ENCODE results near the gene TRMT10B.
"Not testable (repeated sequence)": the region's sequence is repeated elsewhere in the genome, so short reads cannot be mapped to it uniquely, and the experiment has no call there.

The TRMT10B gene

DNA sequence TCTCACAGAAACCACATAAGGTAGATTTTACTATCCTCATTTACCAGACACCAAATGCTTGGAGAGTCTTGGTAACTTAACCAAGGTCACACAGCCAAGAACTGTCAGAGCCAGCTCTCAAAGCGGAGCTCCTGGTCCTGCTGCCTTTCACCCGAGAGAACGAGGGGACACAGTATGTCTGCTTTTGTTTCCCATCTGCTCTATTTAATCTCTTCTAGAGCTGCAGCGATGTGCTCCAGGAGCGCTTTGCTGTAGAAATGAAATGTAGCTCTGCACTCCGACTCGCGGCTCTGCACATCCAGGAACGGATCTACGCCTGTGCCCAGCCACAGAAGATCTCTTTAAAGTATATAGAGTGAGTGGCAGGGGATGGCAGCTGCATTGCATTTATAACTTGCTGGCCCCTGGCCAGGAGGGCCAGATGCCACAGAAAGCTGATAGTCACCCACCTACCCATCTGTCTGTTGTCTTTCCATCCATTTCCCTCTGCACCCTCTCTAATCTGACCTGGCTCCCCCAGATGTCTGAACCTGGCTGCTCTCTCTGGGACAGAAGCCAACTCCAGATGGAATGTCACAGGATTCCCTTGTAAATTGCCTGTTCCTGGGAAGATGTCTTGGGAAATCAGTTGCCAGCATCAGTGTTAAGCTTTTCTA is 21.4 kb upstream of the TRMT10B start:
- no peaks in the 10 kb centered on the region; the same call in 1 of the 2 replicates for H3K4me1 ChIP-seq (ENCODE audit: insufficient read depth, low read length)

DNA sequence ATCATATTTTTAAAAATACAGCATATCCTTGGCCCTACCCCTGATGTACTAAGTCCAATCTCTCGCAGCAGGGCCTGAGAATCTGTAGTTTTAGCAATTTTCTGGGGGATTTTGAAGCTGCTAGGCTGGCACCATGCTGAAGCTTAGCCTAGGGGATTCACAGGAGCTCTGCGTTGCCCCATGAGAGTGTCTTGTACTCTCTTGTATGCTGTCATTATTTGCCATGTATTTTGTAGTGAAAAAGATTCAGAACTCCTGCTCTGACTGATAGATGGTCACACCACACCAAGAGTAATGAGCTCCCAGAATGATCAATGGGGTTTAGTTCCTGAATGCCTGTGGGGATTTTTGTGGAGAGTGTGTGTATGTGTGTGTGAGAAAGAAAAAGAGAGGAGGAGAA is 20.7 kb upstream of the TRMT10B start:
- Histone ChIP-seq H3K4me1 (ENCODE audit: insufficient read depth, low read length) (no peaks in the 10 kb centered on the region; the same call in 1 of the 2 replicates), H3K27me3 (ENCODE audit: insufficient read depth, low read length) (no peaks in the 10 kb centered on the region)

More for the DNA sequence above, 21.4 kb upstream of the TRMT10B start:
- H3K27me3 ChIP-seq (ENCODE audit: insufficient read depth, low read length): no peaks in the 10 kb centered on the region
- no peak overlapping the region for H3K9ac ChIP-seq (ENCODE audit: low read depth, low read length)
- no peaks in the 10 kb centered on the region for H3K36me3 ChIP-seq (ENCODE audit: insufficient read depth, low read depth, low read length)
- H3K9me3 ChIP-seq (ENCODE audit: insufficient read depth, low read depth, low read length): no peaks in the 10 kb centered on the region
- H3K4me3 ChIP-seq (ENCODE audit: low read length): no peak overlapping the region
- no peak overlapping the region for H3K27ac ChIP-seq (ENCODE audit: low read length)

DNA sequence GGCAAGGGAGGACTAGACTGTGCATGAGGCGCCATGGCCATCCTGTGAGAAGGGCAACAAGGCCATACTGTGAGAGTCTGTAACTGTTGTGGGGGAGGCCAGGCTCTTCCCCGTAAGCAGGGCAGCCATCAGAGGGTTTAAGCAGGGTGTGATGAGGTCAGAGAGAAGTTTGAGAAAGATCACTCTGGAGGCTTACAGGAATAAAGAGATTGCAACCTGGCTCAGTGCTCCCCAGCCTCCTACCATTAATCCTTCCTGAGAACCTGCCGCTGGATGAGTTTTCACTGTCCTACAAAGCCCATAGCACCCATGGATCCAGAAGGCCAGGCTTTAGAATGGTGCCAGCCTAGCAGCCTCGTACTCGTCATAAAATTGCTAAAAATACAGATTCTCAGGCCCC is 14.4 kb upstream of the TRMT10B start:
- H3K4me3 ChIP-seq (ENCODE audit: low read length): no peak overlapping the region
- H3K9ac ChIP-seq (ENCODE audit: low read depth, low read length): no peak overlapping the region

More for the DNA sequence above, 20.7 kb upstream of the TRMT10B start:
- no peak overlapping the region for H3K4me3 ChIP-seq (ENCODE audit: low read length)
- no peak overlapping the region for H3K27ac ChIP-seq (ENCODE audit: low read length)
- no peaks in the 10 kb centered on the region for H3K9me3 ChIP-seq (ENCODE audit: insufficient read depth, low read depth, low read length)
- H3K36me3 ChIP-seq (ENCODE audit: insufficient read depth, low read depth, low read length): no peaks in the 10 kb centered on the region
- H3K9ac ChIP-seq (ENCODE audit: low read depth, low read length): no peak overlapping the region

DNA sequence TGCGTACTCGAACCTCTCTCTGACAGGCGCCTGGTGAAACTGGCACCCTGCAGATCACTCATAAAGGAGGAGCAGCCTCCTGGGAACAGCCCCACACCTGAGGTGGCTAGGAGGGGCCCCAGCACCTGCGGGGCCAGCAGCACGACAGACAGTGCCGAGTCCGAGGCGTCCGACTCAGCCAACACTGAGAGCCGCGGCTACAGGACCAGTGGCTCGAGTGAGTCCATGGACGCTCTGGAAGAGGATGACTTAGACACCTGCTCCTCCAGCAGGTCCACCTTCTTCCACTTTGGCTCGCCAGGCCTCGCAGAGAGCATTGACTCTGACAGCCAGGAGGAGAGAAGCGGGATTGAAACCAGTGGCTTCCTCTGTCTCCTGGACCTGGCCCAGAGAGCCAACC is 13.5 kb upstream of the TRMT10B start:
- H3K9ac ChIP-seq (ENCODE audit: low read depth, low read length): no peak overlapping the region
- no peaks in the 10 kb centered on the region for H3K9me3 ChIP-seq (ENCODE audit: insufficient read depth, low read depth, low read length)
- no peak overlapping the region for H3K4me3 ChIP-seq (ENCODE audit: low read length)
- H3K27me3 ChIP-seq (ENCODE audit: insufficient read depth, low read length): no peaks in the 10 kb centered on the region
- H3K36me3 ChIP-seq (ENCODE audit: insufficient read depth, low read depth, low read length): no peaks in the 10 kb centered on the region
- no peak overlapping the region for H3K27ac ChIP-seq (ENCODE audit: low read length)
- H3K4me1 ChIP-seq (ENCODE audit: insufficient read depth, low read length): no peaks in the 10 kb centered on the region

More for the DNA sequence above, 14.4 kb upstream of the TRMT10B start:
- H3K4me1 ChIP-seq (ENCODE audit: insufficient read depth, low read length): no peaks in the 10 kb centered on the region
- no peaks in the 10 kb centered on the region for H3K36me3 ChIP-seq (ENCODE audit: insufficient read depth, low read depth, low read length)
- no peaks in the 10 kb centered on the region for H3K27me3 ChIP-seq (ENCODE audit: insufficient read depth, low read length)
- no peaks in the 10 kb centered on the region for H3K9me3 ChIP-seq (ENCODE audit: insufficient read depth, low read depth, low read length)
- H3K27ac ChIP-seq (ENCODE audit: low read length): no peak overlapping the region

DNA sequence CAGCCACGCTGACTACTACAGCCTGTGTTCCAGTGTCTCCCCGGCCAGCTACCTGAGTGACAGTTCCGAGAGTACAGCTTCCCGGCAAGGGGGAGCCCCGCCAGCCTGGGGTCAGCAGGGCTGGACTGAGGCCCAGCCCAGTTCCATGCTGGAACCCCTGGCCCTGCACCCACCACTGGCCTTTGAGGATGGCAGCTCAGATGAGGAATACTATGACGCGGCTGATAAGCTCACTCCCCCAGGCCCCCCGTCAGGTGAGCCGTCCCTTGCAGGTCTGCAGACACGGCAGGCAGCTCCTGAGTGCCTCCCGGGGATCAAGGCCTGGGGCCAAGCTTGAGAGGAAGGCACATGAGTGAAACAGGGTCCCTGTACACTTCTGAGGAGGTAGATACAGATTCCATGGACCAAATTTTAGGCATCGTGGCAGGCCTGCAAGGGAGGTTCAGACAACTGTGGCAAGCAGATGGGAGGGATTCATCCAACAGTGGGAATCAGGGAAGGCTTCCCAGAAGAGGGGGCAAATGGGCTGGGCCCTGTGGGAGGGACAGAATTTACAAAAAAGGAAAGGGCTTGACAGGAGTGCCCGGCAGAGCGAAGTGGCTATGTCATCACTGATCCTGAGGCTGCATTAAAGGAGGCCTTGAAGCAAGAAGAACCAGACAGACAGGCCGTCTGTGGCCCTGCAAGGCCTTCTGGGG is 12.8 kb upstream of the TRMT10B start:
- Histone ChIP-seq H3K4me1 (ENCODE audit: insufficient read depth, low read length) (no peaks in the 10 kb centered on the region), H3K36me3 (ENCODE audit: insufficient read depth, low read depth, low read length) (no peaks in the 10 kb centered on the region), H3K9me3 (ENCODE audit: insufficient read depth, low read depth, low read length) (no peaks in the 10 kb centered on the region), H3K4me3 (ENCODE audit: low read length) (no peak overlapping the region), H3K27me3 (ENCODE audit: insufficient read depth, low read length) (no peaks in the 10 kb centered on the region), H3K9ac (ENCODE audit: low read depth, low read length) (no peak overlapping the region), H3K27ac (ENCODE audit: low read length) (no peak overlapping the region)

DNA sequence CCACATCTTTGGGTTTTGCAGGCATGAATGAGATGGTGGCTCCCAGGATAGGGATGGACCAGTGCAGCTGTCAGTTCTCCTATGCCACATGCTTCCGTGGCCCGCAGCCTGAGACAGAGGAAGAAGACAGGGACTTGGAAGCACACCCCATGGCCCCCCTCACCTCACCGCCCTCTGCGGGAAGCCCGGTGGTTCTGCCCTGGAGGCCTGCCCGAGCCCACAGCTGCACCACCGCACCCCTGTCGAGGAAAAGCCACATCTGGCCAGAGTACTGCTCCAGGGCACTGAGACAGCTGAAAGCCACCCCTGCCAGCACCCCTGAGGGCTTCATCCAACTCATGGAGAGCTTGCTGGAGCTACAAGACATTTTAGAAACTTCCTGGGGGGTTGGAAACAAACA is 7.6 kb upstream of the TRMT10B start:
- no peak overlapping the region for H3K9ac ChIP-seq (ENCODE audit: low read depth, low read length)
- no peak overlapping the region for H3K27ac ChIP-seq (ENCODE audit: low read length)
- H3K4me3 ChIP-seq (ENCODE audit: low read length): no peak overlapping the region
- H3K27me3 ChIP-seq (ENCODE audit: insufficient read depth, low read length): no peaks in the 10 kb centered on the region
- no peaks in the 10 kb centered on the region for H3K4me1 ChIP-seq (ENCODE audit: insufficient read depth, low read length)
- H3K9me3 ChIP-seq (ENCODE audit: insufficient read depth, low read depth, low read length): no peaks in the 10 kb centered on the region
- no peaks in the 10 kb centered on the region for H3K36me3 ChIP-seq (ENCODE audit: insufficient read depth, low read depth, low read length)

DNA sequence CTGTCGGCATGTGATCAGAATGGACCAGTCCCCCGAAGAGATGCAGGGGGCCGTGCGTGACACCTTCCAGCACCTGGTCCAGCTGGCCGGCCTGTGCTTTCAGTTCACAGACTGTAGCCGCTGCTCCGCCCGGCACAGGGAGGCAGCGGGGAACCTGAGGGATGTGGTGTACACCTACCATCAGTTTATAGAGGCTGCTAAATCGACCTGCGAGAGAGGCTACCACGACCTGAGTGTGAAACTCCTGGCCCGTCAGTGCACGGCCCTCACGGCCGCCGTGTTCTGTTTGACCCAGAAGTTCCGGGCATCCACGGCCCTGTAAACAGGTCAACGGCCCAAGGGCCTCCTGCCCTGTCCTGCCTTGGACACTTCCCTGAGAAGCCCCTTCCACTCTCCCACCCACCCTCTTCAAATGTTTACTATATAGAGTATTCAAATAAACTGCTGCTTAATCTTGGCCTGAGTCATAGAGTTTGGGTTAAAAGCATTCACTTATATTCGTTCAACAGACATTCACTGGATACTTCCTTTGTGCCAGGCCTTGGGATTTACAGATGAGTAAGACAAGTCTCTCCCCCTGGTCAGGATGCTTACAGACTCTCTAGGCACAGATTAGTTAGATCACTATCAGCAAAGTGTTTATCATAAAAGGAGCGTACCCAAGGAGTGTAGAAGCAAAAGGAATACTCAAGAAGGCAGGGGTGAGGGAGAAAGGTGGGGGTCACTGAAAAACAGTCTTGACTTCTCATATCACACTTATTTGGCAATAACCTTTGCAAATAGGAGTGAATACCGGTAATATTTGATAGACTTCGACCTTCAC is 6.9 kb upstream of the TRMT10B start:
- Histone ChIP-seq H3K27me3 (ENCODE audit: insufficient read depth, low read length) (no peaks in the 10 kb centered on the region), H3K9ac (ENCODE audit: low read depth, low read length) (no peak overlapping the region), H3K4me3 (ENCODE audit: low read length) (no peak overlapping the region), H3K4me1 (ENCODE audit: insufficient read depth, low read length) (no peaks in the 10 kb centered on the region), H3K27ac (ENCODE audit: low read length) (no peak overlapping the region), H3K9me3 (ENCODE audit: insufficient read depth, low read depth, low read length) (no peaks in the 10 kb centered on the region), H3K36me3 (ENCODE audit: insufficient read depth, low read depth, low read length) (no peaks in the 10 kb centered on the region)

DNA sequence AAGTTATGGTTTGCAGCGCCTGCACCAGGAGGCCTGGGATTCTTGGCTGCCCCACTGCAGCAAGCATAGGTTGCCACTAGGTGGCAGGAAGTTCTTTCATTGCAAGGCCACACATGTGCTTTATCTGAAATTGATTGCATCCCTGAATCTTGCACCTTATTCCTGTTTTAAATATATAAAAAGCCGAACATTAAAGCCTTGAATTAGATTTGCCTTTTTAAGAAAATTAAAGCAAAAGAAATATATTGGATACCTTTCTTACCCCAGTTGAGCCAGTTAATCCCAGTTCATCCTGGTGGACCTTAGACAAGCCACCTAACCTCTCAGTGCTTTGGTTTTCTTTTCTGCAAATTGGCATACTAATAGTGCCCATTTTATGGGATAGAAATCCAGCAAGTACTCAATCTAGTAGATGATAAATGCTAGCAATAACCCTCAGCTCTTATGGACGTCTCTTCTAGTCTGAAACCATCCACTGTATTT is 6.3 kb upstream of the TRMT10B start:
- Histone ChIP-seq H3K4me3 (ENCODE audit: low read length) (no peak overlapping the region), H3K27ac (ENCODE audit: low read length) (no peak overlapping the region), H3K27me3 (ENCODE audit: insufficient read depth, low read length) (no peaks in the 10 kb centered on the region), H3K9ac (ENCODE audit: low read depth, low read length) (no peak overlapping the region), H3K4me1 (ENCODE audit: insufficient read depth, low read length) (no peaks in the 10 kb centered on the region), H3K9me3 (ENCODE audit: insufficient read depth, low read depth, low read length) (no peaks in the 10 kb centered on the region), H3K36me3 (ENCODE audit: insufficient read depth, low read depth, low read length) (no peaks in the 10 kb centered on the region)

DNA sequence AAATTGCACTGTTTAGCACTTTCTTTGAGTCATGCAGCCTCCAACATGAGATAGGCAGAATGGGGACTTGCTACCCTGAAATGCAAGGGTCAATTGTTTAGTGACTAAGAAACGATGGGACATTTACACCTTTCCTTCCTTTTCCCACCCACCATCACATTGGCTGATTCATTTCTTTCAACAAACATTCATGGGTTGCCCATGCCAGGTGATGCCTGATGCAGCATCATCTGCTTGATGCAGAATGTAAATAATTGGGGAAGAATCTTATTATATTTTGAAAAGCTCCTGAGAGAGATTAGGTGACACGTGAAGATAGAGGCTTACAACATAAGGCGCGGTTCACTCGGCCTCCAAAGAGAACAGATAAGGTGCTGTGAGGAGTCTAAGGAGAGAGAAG is 4.5 kb upstream of the TRMT10B start:
- H3K27me3 ChIP-seq (ENCODE audit: insufficient read depth, low read length): no peaks in the 10 kb centered on the region
- H3K4me3 ChIP-seq (ENCODE audit: low read length): no peak overlapping the region
- H3K4me1 ChIP-seq (ENCODE audit: insufficient read depth, low read length): no peaks in the 10 kb centered on the region
- no peaks in the 10 kb centered on the region for H3K36me3 ChIP-seq (ENCODE audit: insufficient read depth, low read depth, low read length)
- H3K9me3 ChIP-seq (ENCODE audit: insufficient read depth, low read depth, low read length): no peaks in the 10 kb centered on the region
- no peak overlapping the region for H3K27ac ChIP-seq (ENCODE audit: low read length)
- H3K9ac ChIP-seq (ENCODE audit: low read depth, low read length): no peak overlapping the region

DNA sequence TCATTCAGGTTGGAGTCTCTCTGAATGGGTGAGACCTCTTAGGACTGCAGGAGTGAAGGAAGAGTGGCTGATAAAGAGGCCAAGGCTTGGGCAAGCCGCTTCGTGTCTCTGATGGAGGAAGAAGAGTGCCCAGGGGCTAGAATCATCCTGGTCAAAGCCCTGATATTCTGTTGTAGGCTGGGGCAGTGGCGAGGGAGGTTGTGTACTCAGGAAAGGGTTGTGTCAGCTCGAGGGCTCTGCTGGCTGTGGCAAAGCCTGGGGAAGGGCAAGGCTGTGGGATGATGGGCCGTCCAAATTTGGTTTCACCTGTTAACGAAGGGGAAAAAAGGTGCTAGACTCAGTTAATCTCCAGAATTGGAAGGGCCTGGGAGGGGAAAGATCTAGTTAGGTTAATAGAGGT is 2.4 kb upstream of the TRMT10B start:
- H3K4me1 ChIP-seq (ENCODE audit: insufficient read depth, low read length): no peaks in the 10 kb centered on the region
- H3K36me3 ChIP-seq (ENCODE audit: insufficient read depth, low read depth, low read length): no peaks in the 10 kb centered on the region
- H3K27ac ChIP-seq (ENCODE audit: low read length): no peak overlapping the region
- no peaks in the 10 kb centered on the region for H3K27me3 ChIP-seq (ENCODE audit: insufficient read depth, low read length)
- no peak overlapping the region for H3K4me3 ChIP-seq (ENCODE audit: low read length)
- no peaks in the 10 kb centered on the region for H3K9me3 ChIP-seq (ENCODE audit: insufficient read depth, low read depth, low read length)
- no peak overlapping the region for H3K9ac ChIP-seq (ENCODE audit: low read depth, low read length)

DNA sequence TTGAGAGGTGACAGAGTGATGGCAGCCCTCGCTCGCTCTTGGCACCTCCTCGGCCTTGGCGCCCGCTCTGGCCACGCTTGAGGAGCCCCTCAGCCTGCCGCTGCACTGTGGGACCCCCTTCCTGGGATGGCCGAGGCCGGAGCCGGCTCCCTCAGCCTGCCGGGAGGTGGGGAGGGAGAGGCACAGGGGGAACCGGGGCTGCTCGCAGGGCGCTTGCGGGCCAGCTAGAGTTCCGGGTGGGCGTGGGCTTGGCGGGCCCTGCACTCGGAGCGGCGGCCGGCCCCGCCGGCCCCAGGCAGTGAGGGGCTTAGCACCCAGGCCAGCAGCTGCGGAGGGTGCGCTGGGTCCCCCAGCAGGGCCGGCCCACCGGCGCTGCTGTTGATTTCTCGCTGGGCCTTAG is 1.9 kb upstream of the TRMT10B start:
- not testable (repeated sequence) for H3K27me3 ChIP-seq (ENCODE audit: insufficient read depth, low read length); H3K9ac ChIP-seq (ENCODE audit: low read depth, low read length); H3K27ac ChIP-seq (ENCODE audit: low read length); H3K36me3 ChIP-seq (ENCODE audit: insufficient read depth, low read depth, low read length); H3K9me3 ChIP-seq (ENCODE audit: insufficient read depth, low read depth, low read length); H3K4me1 ChIP-seq (ENCODE audit: insufficient read depth, low read length); H3K4me3 ChIP-seq (ENCODE audit: low read length)

All from iPS-20b (cell line).